OCI-LY7 (cell line): Measurements from ENCODE around the gene EPHB3. TPM values are rescaled to one million over a fixed set of nuclear protein-coding genes. Genes with fewer than 3 reads are reported as not detected.

ENCODE experiments used
- BruUV-seq: library from RNA; stranded (reverse); fragments of 400-500 nt; replicated peaks from 2 replicates; lab custom pipeline; 2021; lab: Mats Ljungman, UMichigan
- CTCF ChIA-PET: fragments of 300-600 bp; sonication (Branson Sonifier 250); formaldehyde crosslinking; loops from one replicate; lab custom pipeline; 2022; ENCODE audit warnings: antibody characterized with exemption; ENCODE audit not compliant: unreplicated experiment; lab: Charles Lee
- POLR2A ChIA-PET: fragments of 300-600 bp; sonication (Branson Sonifier 250); formaldehyde crosslinking; loops from one replicate; lab custom pipeline; 2022; ENCODE audit warnings: antibody characterized with exemption; lab: Charles Lee
- DNase-seq: peaks from one replicate; pipeline ENCODE4 v3.0.0-alpha.2; 2015; ENCODE audit warnings: low spot score
- H2AFZ ChIP-seq: fragments of 200-600 bp; sonication (generic), shearing (Covaris generic); 2 replicates; pipeline ENCODE4 v1.6.1; 2014; ENCODE audit warnings: mild to moderate bottlenecking, antibody characterized with exemption, low read length, moderate library complexity
- H3K27ac ChIP-seq: fragments of 200-600 bp; sonication (generic); 2 replicates; pipeline ENCODE4 v1.5.1; 2014; ENCODE audit warnings: mixed run types, low read depth, mild to moderate bottlenecking, moderate library complexity, low read length, inconsistent platforms; ENCODE audit not compliant: poor library complexity, severe bottlenecking
- H3K36me3 ChIP-seq: fragments of 200-600 bp; sonication (generic); 2 replicates; pipeline ENCODE4 v1.6.1; 2014; ENCODE audit warnings: mild to moderate bottlenecking, antibody characterized with exemption, low read length, moderate library complexity, mixed read lengths; ENCODE audit not compliant: insufficient read depth
- H3K4me1 ChIP-seq: fragments of 200-600 bp; sonication (generic); 2 replicates; pipeline ENCODE4 v1.5.1; 2014; ENCODE audit warnings: mild to moderate bottlenecking, low read length; ENCODE audit not compliant: insufficient read depth, poor library complexity, severe bottlenecking
- H3K4me2 ChIP-seq: fragments of 200-600 bp; sonication (generic); 2 replicates; pipeline ENCODE4 v1.6.1; 2014; ENCODE audit warnings: mild to moderate bottlenecking, low read length
- H3K4me3 ChIP-seq: fragments of 200-600 bp; sonication (generic); 2 replicates; pipeline ENCODE4 v1.5.1; 2014; ENCODE audit warnings: mild to moderate bottlenecking, low read depth, low read length; ENCODE audit not compliant: poor library complexity, severe bottlenecking
- H3K79me2 ChIP-seq: fragments of 200-600 bp; sonication (generic); 2 replicates; pipeline ENCODE4 v1.6.1; 2016; ENCODE audit warnings: low read depth, mild to moderate bottlenecking, low read length, moderate library complexity, mixed read lengths; ENCODE audit not compliant: insufficient read depth
- H3K9me2 ChIP-seq: fragments of 200-600 bp; sonication (generic); 2 replicates; pipeline ENCODE4 v1.6.1; 2016; ENCODE audit warnings: mild to moderate bottlenecking, low read length, mixed read lengths; ENCODE audit not compliant: insufficient read depth
- H3K9me3 ChIP-seq: fragments of 200-600 bp; sonication (generic); 2 replicates; pipeline ENCODE4 v1.6.1; 2014; ENCODE audit warnings: mild to moderate bottlenecking, mixed run types, low read length, mixed read lengths
- H4K20me1 ChIP-seq: fragments of 200-600 bp; sonication (generic); 2 replicates; pipeline ENCODE4 v1.6.1; 2014; ENCODE audit warnings: mild to moderate bottlenecking, antibody characterized with exemption, low read length, moderate library complexity, mixed read lengths; ENCODE audit not compliant: insufficient read depth
- CTCF ChIP-seq: fragments of 200-600 bp; sonication (generic); conservative IDR thresholded peaks from 2 replicates; pipeline ENCODE4 v1.5.1; 2014; ENCODE audit warnings: mild to moderate bottlenecking, antibody characterized with exemption, low read length, moderate library complexity, mixed read lengths
- EZH2phosphoT487 ChIP-seq: fragments of 200-600 bp; sonication (generic); IDR thresholded peaks from 2 replicates; pipeline ENCODE4 v1.6.1; 2018; ENCODE audit warnings: low read depth, borderline replicate concordance, mild to moderate bottlenecking, mixed run types, antibody characterized with exemption, low read length, moderate library complexity, mixed read lengths
- intact Hi-C: fragments of 100-400 bp; cut with micrococcal nuclease; formaldehyde crosslinking; loops from one replicate; pipeline ENCODE4 v1.10.0; 2022; ENCODE audit not compliant: unreplicated experiment
- total RNA-seq, 2 experiments: library from RNA; depleted of rRNA in 1 of 2; stranded (reverse); fragments of >200 nt in 1 of 2; shearing (Covaris generic) in 1 of 2; gene quantifications; 2 replicates each; pipeline ENCODE4 v1.2.3, GENCODE V29; 2014 to 2022

The EPHB3 gene
- total RNA-seq, 2 experiments from 2014 or later: not detected

- Histone ChIP-seq H3K9me2 (no peaks in the 10 kb centered on the region), H3K9me3 (no peaks in the 10 kb centered on the region), H3K79me2 (no peaks in the 10 kb centered on the region), H2AFZ (no peak overlapping the region), H3K4me3 (no peak overlapping the region), H3K4me1 (no peaks in the 10 kb centered on the region), H3K36me3 (no peaks in the 10 kb centered on the region), H4K20me1 (no peaks in the 10 kb centered on the region), H3K4me2 (no peak overlapping the region), H3K27ac (no peak overlapping the region)
- CTCF ChIA-PET: interaction anchor here (0.5 to 1.3 kb wide), 2 partner anchors 71 to 169 kb away, joined by 3 to 4 read pairs; no protein-coding TSS in a partner anchor
- BruUV-seq: no TSS peak
- peak; percentile 63 for DNase-seq
- POLR2A ChIA-PET: no interaction called here
- TF ChIP-seq EZH2phosphoT487: no peak
- peak; percentile 87 for TF ChIP-seq CTCF
- intact Hi-C loops: loop anchor here (5.0 kb wide), 1 partner anchor 124 kb away; no protein-coding TSS in a partner anchor
These were observed 20.6 kb upstream of the EPHB3 start for GRCh38 chr3:184540777-184541681.

- no peaks in the 10 kb centered on the region for H4K20me1 ChIP-seq
- H3K27ac ChIP-seq: no peak overlapping the region
- no peak overlapping the region for H3K4me2 ChIP-seq
- no peak overlapping the region for H2AFZ ChIP-seq
- no peak overlapping the region for H3K4me3 ChIP-seq
- POLR2A ChIA-PET: no interaction called here
- no peaks in the 10 kb centered on the region for H3K36me3 ChIP-seq
- no peaks in the 10 kb centered on the region for H3K79me2 ChIP-seq
- H3K9me3 ChIP-seq: no peaks in the 10 kb centered on the region
- DNase-seq: no peak
- no peaks in the 10 kb centered on the region for H3K4me1 ChIP-seq
- TF ChIP-seq CTCF: no peak
- intact Hi-C loops: loop anchor here (5.0 kb wide), 1 partner anchor 125 kb away; no protein-coding TSS in a partner anchor
- no peaks in the 10 kb centered on the region for H3K9me2 ChIP-seq
- CTCF ChIA-PET: interaction anchor here (0.6 to 1.6 kb wide), 2 partner anchors 171 to 1140 kb away, joined by 3 to 5 read pairs; no protein-coding TSS in a partner anchor
- no TSS peak for BruUV-seq
These were observed 19.6 kb upstream of the EPHB3 start for GRCh38 chr3:184541886-184542562.
